ENCODE measurements around the gene HSPBAP1.

Gene HSPBAP1, protein sequence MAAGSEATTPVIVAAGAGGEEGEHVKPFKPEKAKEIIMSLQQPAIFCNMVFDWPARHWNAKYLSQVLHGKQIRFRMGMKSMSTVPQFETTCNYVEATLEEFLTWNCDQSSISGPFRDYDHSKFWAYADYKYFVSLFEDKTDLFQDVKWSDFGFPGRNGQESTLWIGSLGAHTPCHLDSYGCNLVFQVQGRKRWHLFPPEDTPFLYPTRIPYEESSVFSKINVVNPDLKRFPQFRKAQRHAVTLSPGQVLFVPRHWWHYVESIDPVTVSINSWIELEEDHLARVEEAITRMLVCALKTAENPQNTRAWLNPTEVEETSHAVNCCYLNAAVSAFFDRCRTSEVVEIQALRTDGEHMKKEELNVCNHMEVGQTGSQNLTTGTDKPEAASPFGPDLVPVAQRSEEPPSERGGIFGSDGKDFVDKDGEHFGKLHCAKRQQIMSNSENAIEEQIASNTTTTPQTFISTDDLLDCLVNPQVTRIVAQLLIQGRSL

DNA sequence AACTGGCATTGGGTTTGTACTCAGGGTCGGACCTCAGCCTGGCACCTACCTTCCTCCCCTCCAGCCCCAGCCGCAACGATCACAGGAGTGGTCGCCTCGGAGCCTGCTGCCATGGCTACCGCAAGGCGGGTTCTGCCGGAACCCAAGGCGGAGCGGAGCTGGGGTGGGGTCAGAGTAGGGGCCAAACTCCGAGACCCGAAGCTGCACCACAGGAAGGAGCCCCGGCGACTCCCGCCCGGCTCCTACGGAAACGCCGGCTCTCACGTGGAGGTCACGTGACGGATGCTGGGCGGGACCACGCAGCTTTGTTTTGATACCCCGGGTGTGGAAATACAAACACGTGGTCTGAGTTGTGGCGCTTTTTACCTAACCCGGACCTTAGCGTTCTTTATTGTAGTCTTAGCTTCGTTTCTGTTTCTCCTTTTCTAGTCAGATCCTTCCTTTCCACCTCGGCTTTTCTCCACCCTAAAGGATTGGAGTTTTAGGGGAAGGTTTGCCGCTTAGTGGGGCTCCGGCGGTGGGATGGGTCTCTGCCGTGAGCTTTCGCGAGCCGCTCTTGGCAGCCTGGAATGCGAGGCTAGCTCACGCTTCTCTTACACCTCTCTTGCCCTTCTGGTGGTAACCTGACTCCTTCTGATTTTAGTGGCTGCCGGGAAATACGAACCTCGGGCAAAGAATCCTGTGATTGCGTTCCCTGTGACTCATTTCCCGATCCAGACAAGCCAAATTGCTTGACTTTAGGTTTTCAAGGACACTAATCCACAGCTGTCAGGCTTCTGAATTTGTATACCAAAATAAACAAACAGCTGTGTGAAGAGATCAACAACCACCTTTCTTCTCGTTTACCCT lies at the start of gene HSPBAP1:
TSS of gene HSPBAP1 (minus strand) at position 264 of the 849 bp plus-strand sequence. CDS start at position 113, 151 bp downstream.
- peak; percentile 97 for DNase-seq (ENCODE audit: low spot score)

DNA sequence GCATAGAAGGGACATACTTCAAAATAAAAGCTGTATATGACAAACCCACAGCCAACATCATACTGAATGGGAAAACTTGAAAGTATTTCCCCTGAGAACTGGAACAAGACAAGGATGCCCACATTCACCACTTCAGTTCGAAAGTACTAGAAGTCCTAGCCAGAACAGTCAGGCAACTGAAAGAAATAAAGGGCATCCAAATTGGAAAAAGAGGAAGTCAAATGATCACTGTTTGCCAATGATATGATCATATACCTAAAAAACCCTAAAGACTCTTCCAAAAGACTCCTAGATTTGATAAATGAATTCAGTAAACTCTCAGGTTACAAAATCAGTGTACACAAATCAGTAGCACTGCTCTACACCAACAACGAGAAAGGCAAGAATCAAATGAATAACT lies 42.0 kb upstream of the HSPBAP1 start:
- no peak for DNase-seq (ENCODE audit: low spot score)

DNA sequence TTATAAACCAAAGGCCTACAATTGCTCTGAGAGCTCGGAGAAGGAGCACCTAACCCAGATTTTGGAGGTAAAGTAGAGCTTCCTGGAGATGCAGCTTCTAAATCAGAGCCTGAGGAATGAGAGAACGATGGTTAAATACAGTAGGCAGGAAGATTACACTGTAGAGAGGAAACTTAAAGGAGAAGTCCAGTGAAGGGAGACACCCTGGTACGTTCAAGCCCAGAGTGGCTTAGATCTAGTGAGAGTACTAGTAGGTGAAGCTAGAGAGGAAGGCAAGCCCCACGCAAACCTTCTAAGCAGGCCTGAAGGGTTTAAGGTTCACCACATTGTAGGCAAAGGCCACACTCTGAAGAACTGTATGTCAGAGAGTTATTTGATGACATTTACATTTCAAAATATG lies 34.6 kb upstream of the HSPBAP1 start:
- DNase-seq (ENCODE audit: low spot score): no peak

DNA sequence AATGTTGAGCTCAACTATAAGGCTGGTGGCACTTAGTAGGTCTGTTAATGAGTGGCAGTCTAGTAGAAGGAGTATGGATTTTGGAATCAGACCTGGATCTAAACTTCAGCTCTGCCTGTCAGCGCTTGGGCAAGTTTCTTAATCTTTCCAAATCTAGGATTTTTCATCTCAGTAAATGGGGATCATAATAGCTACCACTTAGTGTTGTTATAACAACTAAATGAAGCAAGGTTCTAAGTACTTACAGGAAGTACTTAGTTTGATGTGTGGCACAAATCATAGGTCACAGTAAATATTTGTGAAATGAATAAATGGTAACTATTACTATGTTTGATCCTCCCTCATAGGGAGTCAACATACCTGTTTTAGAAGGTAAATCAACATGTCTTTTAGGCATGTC lies 32.6 kb upstream of the HSPBAP1 start:
- DNase-seq (ENCODE audit: low spot score): no peak

DNA sequence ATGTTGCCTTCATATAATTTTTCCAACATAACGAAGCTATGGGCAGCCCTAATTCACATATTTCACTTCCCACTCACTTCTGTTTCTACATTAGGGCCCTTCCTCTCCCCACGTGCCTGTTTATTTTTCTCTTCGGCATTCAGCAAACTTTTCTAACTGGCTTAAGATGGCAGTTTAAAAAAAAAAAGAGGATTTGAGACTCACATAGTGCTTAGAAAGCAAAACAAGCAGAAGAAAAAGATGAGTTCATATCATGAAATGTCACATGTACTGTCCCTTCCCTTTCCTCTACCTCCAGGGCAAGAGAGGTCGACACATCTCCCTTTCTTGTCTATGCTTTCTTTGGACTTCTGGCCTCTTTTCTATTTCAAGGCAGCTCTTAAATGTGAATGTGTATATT lies 31.8 kb upstream of the HSPBAP1 start:
- no peak for DNase-seq (ENCODE audit: low spot score)

DNA sequence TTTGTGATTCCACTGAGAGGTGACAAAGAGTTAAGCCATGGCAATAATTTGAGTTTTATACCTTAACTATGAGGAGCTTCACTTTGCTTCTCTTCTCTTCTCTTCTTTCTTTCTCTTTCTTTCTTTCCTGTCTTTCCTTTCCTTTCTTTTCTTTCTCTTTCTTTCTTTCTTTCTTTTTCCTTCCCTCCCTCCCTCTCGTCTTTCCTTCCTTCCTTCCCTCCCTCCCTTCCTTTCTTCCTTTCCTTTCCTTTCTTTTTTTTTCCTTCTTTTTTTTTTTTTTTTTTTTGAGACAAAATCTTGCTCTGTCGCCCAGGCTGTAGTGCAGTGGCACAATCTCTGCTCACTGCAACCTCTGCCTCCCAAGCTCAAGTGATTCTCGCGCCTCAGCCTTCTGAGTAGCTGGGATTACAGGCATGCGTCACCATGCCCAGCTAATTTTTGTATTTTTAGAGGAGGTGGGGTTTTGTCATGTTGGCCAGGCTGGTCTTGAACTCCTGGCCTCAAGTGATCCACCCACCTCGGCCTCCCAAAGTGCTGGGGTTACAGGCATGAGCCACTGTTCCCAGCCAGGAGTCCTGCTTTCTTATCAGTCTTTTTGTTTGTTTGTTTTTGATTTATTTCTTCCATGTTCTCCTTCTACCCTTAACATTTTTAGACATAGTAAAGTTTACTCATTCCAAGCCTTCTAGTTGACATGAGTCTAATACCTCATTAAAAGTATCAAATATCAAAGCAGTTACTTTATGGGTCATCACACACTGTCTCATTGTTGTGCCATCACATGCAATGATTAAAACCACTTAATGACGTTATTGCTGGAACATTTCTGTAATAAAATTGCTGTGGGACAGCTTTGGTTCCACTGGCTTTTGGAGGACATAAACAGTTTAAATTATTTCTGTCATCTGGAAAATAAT lies 31.1 kb upstream of the HSPBAP1 start:
- DNase-seq (ENCODE audit: low spot score): no peak

DNA sequence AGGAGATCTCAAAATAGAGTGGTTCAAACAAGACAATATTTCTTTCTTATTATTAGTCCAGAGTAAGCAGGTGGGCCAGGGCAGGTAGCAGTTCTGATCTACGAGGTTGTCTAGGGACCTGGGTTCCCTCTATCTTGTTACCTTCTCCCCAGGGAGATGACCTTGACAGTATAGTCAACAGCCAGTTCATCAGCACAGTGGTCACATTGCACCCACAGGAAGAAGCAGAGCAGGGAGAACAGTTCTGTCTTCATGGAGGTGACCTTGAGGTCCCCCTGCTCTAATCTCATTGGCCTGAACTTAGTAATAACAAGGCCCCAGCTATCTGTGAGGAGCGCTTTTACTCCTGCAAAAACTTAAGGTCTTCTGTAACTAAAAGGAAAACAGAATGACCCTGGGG lies 23.0 kb upstream of the HSPBAP1 start:
- DNase-seq (ENCODE audit: low spot score): no peak

DNA sequence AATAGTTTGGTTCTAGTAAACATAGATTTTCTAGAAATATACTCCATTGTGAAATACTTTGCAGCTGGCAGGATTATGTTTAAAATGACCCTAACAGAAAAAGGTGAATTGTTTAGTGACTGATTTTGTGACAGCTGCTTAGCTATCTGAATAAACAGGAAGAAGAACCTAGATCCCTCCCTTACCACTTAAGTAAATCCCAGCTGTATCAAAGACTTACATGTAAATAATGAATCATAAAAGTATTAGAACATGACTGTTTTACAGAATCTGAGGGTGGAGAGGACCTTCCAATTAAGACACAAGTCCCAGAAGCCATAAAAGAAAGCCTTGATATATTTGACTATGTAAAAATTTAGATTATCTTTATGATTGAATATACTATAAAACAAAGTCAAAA lies 17.1 kb upstream of the HSPBAP1 start:
- DNase-seq (ENCODE audit: low spot score): no peak

DNA sequence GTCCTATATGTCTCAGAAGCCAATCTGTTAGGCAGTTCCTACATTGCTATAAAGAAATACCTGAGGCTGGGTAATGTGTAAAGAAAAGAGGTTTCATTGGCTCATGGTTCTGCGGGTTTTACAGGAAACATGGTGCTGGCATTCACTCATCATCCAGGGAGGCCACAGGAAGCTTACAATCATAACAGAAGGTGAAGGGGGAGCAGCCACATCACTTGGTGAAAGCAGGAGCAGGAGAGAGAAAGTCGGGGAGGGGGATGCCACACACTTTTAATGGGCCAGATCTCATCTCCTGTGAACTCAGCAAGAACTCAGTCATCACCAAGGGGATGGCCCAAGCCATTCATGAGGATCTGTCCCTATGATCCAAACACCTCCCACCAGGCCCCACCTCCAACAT lies 10.3 kb upstream of the HSPBAP1 start:
- DNase-seq (ENCODE audit: low spot score): no peak

DNA sequence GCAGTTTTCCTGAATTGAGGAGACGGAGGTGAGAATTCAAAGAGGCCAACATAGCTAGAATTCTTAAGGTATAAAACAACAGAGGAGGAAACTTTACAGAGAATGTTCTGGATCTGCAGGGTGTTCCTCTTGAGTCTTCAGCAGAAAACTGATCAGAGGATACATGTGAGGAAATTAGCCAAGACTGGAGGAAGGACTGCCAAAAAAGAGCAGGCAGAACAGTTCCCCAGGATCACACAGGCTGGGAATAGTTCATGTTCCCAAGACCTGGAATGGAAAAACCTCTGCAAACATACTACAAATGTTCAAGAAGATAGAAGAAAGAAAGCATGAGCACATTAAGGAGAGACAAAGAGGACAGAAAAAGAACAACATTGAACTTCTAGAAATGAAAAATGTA lies 8.7 kb upstream of the HSPBAP1 start:
- DNase-seq (ENCODE audit: low spot score): no peak

DNA sequence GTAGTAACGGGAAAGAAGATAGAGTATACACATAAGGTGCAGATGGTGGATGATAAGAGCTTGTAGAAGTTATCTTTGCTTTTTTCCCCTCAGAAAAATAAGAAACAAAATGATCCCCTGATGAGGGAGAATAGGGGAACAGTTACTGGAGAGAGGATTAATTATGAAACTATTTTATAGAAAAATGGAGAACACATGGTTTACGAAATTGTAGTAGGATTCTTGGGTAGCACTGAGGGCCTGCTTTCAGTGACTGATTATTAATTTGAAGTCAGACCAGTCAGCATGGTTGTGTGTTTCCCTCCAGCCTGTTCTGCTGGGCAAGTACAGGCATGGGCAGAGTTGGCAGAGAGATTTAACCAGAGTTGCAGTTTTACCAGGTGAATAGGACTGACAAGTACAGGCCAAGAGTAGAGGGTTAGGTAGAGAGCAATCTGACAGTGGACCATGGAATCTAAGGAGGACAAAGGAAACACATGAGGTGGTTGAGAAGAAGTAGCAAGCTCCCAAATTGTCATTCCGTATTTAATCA lies 7.1 kb upstream of the HSPBAP1 start:
- DNase-seq (ENCODE audit: low spot score): no peak

DNA sequence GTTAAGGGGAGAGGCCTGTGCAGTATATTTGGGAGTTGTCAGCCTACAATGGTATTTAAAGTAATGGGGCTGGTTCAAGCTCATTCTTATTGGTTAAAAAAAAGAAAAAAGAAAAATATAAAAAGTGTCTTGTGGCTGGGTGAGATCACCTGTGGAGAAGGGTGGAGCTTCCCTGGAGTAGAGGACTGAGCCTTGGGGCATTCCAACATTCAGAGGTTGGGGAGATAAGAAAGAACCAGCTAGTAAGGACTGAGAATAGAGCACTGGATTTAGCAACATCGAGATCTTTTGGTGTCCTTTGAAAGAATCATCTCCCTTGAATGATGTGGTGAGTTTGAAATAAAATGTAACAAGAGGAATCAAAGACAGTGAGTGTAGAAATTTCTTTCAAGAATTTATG lies 6.4 kb upstream of the HSPBAP1 start:
- no peak for DNase-seq (ENCODE audit: low spot score)

DNA sequence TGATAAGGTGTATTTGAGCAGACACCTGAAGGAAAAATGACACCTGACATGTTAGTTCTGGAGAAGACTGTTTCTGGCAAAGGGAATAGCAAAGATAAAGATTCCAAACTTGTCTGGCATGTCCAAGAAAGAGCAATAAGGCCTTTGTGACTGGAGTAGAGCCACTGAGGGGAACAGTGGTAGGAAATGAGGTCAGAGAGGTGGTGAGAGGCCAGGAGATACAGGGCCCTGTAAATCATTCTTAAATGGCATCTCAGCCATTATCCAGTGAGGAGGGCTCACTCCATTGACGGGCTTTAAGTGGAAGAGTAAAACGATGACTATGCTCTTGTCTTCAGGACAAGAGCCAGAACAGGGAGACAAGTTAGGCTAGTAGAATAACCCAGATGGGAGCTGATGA lies 5.7 kb upstream of the HSPBAP1 start:
- DNase-seq (ENCODE audit: low spot score): no peak

DNA sequence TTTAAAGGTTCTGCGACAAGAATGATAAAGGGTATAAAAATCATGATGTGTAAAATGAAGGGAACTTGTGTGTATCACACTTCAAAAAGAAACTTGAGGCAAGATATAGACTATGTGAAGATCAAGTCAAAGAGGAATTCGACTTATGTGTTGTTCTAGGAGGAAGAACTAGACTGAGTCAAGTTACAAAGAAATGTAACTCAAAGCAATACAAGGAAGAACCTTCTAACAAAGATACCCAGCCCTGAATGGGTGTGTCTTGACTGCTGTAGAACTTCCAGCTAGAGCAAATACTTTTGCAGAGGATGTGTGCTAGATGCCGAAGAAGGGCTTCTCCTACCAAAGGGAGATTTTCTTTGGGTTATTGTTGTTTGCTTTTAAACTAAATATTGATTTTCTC lies 3.7 kb upstream of the HSPBAP1 start:
- DNase-seq (ENCODE audit: low spot score): no peak

DNA sequence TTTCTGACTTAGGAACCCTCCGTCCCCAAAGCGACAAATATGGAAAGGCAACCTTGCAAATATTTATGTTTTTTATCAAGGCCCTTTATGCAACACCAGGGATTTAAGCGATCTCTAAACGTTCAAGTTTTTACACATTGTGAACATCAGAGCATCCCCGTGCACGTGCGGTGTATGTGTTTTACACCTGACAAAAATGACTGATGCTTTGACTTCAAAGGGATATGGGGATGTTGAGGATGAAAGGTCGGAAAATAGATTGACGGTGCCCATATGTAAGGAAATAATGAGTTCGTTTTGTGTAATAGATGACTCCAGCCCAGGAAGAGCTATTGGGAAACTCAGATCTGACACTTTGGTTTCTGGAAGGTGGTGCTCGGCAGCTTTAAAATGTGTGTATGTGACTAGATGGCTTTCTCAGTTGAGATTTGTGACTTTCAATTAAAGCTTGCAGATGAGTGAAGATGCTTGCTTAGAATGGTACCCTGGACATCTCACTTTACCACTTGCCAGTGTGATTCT lies 2.1 kb upstream of the HSPBAP1 start:
- DNase-seq (ENCODE audit: low spot score): no peak

DNA sequence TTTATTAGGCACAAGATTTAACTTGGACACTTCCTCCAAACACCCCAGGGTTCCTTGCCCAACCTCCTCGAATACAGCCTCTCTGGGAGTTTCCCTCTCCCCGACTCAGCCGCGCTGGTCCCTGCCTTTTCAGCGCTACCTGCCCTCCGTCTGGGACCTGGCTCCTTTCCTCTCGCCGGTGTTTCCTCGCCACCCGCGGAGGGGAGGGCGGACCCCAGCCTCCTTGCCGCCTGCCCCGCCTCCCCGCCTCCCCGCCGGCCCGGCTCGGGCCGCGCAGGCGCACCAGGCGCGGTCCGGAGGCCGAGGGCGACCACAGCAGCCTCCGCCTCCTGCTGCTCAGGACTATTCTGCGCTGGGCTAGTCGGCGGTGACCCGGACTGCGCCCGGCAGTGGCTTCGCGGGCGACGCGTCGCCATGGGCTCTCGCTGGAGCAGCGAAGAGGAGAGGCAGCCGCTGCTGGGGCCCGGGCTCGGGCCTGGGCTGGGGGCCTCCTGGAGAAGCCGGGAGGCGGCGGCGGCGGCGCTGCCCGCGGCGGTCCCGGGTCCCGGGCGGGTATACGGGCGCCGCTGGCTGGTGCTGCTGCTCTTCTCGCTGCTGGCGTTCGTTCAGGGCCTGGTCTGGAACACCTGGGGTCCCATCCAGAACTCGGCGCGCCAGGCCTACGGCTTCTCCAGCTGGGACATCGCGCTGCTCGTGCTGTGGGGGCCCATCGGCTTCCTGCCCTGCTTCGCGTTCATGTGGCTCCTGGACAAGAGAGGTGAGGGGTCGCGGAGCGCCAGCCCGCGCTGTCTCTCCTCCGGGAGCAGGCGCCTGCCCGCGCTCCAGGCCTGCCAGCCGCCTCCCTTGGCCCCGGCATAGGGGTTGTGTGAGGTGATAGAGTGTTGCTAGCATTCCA lies 1.4 kb upstream of the HSPBAP1 start, which contains the start of gene SLC49A4:
TSS of gene SLC49A4 (plus strand) at position 291 of the 895 bp plus-strand sequence. CDS start at position 415, 124 bp downstream.
- DNase-seq (ENCODE audit: low spot score): peak; percentile 87

DNA sequence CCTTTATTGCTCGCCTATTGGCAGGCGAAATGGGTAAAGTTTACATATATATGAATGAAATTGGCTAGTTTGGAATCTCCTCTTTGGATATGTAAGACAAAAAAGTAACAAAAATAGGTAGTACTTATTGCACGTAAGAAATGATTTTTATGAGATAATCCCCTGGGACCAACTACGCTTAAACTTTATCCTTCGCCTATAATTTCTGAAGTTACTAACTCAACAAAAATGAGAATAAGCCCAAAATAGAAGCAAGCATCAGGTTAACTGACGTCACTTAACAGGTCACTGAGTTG lies 800 bp upstream of the HSPBAP1 start:
- no peak for DNase-seq (ENCODE audit: low spot score)

DNA sequence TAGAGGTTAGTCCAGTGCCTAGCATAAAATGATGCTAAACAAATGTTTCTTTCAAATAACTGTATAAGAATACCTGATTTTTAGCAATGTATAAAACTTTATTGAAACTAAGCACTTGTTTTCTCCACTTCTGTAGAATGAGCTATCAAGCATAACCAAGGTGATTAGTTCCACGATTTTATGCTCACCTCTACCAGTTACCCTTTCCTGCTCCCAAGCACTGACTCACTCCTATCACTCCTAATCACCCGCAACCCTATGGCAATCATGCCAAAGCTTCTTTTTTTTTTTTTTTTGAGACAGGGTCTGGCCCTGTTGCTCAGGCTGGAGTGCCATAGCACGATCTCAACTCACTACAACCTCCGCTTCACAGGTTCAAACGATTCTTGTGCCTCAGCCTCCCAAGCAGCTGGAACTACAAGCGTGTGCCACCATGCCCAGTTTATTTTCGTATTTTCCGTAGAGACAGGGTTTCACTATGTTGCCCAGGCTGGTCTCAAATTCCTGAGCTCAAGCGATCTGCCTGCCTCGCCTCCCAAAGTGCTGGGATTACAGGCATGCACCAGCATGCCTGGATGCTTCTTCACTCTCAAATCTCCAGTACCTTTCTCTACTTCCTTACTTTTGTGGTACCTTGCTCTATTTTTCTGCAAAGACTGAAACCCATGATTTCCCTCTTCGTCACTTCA lies 3.9 kb downstream of the HSPBAP1 start:
- no peak for DNase-seq (ENCODE audit: low spot score)

DNA sequence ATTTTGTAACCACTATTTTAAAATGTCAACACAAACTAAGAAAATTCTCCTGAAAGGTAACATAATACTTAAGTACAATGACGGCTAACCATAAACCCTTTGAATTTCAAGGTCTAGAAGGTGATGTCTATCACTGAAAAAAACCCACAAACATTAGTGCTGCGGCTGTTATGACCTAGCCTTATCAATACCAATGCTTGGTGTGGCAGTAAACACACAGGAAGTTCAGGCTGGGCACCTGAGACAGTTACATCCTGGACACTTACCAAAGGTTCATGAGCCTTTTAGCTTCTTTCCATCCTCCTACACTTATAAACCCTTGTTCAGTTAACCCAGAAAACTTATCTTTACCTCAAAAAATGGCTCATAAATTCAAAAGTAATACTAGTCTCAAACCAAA lies 5.8 kb downstream of the HSPBAP1 start:
- no peak for DNase-seq (ENCODE audit: low spot score)

DNA sequence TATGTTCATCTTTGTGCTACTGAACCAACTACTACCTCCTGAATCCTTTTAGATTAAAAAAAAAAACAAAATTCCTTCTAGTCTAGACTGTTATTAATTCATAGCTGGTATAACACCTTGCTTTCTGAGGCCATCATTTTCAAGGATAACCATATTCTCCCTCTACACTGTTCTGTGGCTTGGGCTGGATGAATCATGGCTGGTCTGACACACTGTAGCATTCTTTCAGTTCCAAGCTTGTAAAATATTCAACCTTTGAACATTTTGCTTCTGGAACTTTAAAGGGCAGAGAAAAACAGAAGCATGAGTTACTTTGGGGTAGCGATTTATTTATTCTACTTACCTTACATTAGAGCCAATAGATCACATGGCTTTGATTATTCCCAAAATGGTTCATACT lies 7.6 kb downstream of the HSPBAP1 start:
- no peak for DNase-seq (ENCODE audit: low spot score)
